Measurements from ENCODE around the gene RNF144A. TPM values are rescaled to one million over a fixed set of nuclear protein-coding genes. Genes with fewer than 3 reads are reported as not detected.

Gene RNF144A
- total RNA-seq, 1 experiment from 2014 or later: 9.5 TPM

- Histone ChIP-seq H3K9me3 (ENCODE audit: low read length) (no peaks in the 10 kb centered on the region), H3K36me3 (ENCODE audit: low read depth, low read length) (no peaks in the 10 kb centered on the region), H4K20me1 (ENCODE audit: low read length) (no peaks in the 10 kb centered on the region), H3K4me2 (ENCODE audit: low read length) (no peak overlapping the region), H2AFZ (ENCODE audit: low read length) (no peak overlapping the region), H3K4me3 (ENCODE audit: low read length) (no peak overlapping the region), H3K27me3 (ENCODE audit: low read length) (0 out of 2 replicates have a peak, but pooled peaks cover 4% of the 10 kb centered on the region), H3K4me1 (ENCODE audit: insufficient read depth, low read length) (no peaks in the 10 kb centered on the region), H3K9ac (ENCODE audit: low read length) (no peak overlapping the region), H3F3A (ENCODE audit: low read length, unreplicated experiment) (no peaks in the 10 kb centered on the region), H3K27ac (ENCODE audit: low read length) (no peak overlapping the region), H3K9me2 (replicated peaks; ENCODE audit: low read length) (no peaks in the 10 kb centered on the region), H3K79me2 (ENCODE audit: low read length) (no peaks in the 10 kb centered on the region)
- intact Hi-C loops (cut with micrococcal nuclease): no loop called here
- TF ChIP-seq CTCF (conservative IDR thresholded peaks at IDR 0.05; ENCODE audit: low read depth, low read length) (no peak), EZH2phosphoT487 (IDR thresholded peaks at IDR 0.05; ENCODE audit: borderline replicate concordance, low read length) (no peak), EZH2 (IDR thresholded peaks at IDR 0.05; ENCODE audit: low read length, unreplicated experiment) (no peak)
- ChIA-PET CTCF (no interaction called here), POLR2A (ENCODE audit: unreplicated experiment) (interaction anchor here (0.6 kb wide), 1 partner anchor 863 kb away, joined by 5 read pairs; no protein-coding TSS in a partner anchor)
- ATAC-seq (no peak), DNase-seq (no peak)
- BruUV-seq (replicated peaks): no TSS peak
These were observed 29.4 kb upstream of the RNF144A start for GRCh38 chr2:6887751-6888192.

GRCh38 chr2:6888724-6889123 lies 28.5 kb upstream of the RNF144A start:
- Histone ChIP-seq H3K9me2 (replicated peaks; ENCODE audit: low read length) (no peaks in the 10 kb centered on the region), H3K9ac (ENCODE audit: low read length) (no peak overlapping the region), H3K79me2 (ENCODE audit: low read length) (no peaks in the 10 kb centered on the region), H3K4me3 (ENCODE audit: low read length) (no peak overlapping the region), H3F3A (ENCODE audit: low read length, unreplicated experiment) (no peaks in the 10 kb centered on the region), H3K4me2 (ENCODE audit: low read length) (no peak overlapping the region), H3K9me3 (ENCODE audit: low read length) (no peaks in the 10 kb centered on the region), H2AFZ (ENCODE audit: low read length) (no peak overlapping the region), H3K27me3 (ENCODE audit: low read length) (0 out of 2 replicates have a peak, but pooled peaks cover 4% of the 10 kb centered on the region), H4K20me1 (ENCODE audit: low read length) (no peaks in the 10 kb centered on the region), H3K27ac (ENCODE audit: low read length) (no peak overlapping the region), H3K4me1 (ENCODE audit: insufficient read depth, low read length) (no peaks in the 10 kb centered on the region), H3K36me3 (ENCODE audit: low read depth, low read length) (no peaks in the 10 kb centered on the region)
- DNase-seq: no peak
- CTCF ChIA-PET: no interaction called here
- no peak for ATAC-seq
- POLR2A ChIA-PET (ENCODE audit: unreplicated experiment): no interaction called here
- BruUV-seq (replicated peaks): no TSS peak
- intact Hi-C loops (cut with micrococcal nuclease): no loop called here
- TF ChIP-seq EZH2phosphoT487 (IDR thresholded peaks at IDR 0.05; ENCODE audit: borderline replicate concordance, low read length) (no peak), EZH2 (IDR thresholded peaks at IDR 0.05; ENCODE audit: low read length, unreplicated experiment) (no peak), CTCF (conservative IDR thresholded peaks at IDR 0.05; ENCODE audit: low read depth, low read length) (no peak)

- CTCF ChIA-PET: no interaction called here
- H3K4me1 ChIP-seq (ENCODE audit: insufficient read depth, low read length): no peaks in the 10 kb centered on the region
- no peak overlapping the region for H3K4me2 ChIP-seq (ENCODE audit: low read length)
- no peaks in the 10 kb centered on the region for H3K79me2 ChIP-seq (ENCODE audit: low read length)
- no peaks in the 10 kb centered on the region for H3K36me3 ChIP-seq (ENCODE audit: low read depth, low read length)
- H3K27me3 ChIP-seq (ENCODE audit: low read length): no peaks in the 10 kb centered on the region
- H2AFZ ChIP-seq (ENCODE audit: low read length): no peak overlapping the region
- BruUV-seq (replicated peaks): no TSS peak
- no peak overlapping the region for H3K9ac ChIP-seq (ENCODE audit: low read length)
- no peaks in the 10 kb centered on the region for H3K9me3 ChIP-seq (ENCODE audit: low read length)
- no peaks in the 10 kb centered on the region for H3K9me2 ChIP-seq (replicated peaks; ENCODE audit: low read length)
- DNase-seq: no peak
- ATAC-seq: no peak
- H3K4me3 ChIP-seq (ENCODE audit: low read length): no peak overlapping the region
- H3F3A ChIP-seq (ENCODE audit: low read length, unreplicated experiment): no peaks in the 10 kb centered on the region
- no peak overlapping the region for H3K27ac ChIP-seq (ENCODE audit: low read length)
- POLR2A ChIA-PET (ENCODE audit: unreplicated experiment): interaction anchor here (0.5 kb wide), 1 partner anchor 329 kb away, joined by 11 read pairs; no protein-coding TSS in a partner anchor
- H4K20me1 ChIP-seq (ENCODE audit: low read length): no peaks in the 10 kb centered on the region
- intact Hi-C loops (cut with micrococcal nuclease): no loop called here
- no peak for TF ChIP-seq CTCF (conservative IDR thresholded peaks at IDR 0.05; ENCODE audit: low read depth, low read length)
These were observed 23.2 kb upstream of the RNF144A start for GRCh38 chr2:6893876-6894482.
